ENCODE data around the gene CDH3. TPM values are rescaled to one million over a fixed set of nuclear protein-coding genes. Genes with fewer than 3 reads are reported as not detected.

CDH3 gene
- total and polyA plus RNA-seq, 2 of the 13 experiments (the other 11 are each of a cell fraction or from before 2014, with no cell fraction given): 0.11 TPM; not detected in 1

DNA sequence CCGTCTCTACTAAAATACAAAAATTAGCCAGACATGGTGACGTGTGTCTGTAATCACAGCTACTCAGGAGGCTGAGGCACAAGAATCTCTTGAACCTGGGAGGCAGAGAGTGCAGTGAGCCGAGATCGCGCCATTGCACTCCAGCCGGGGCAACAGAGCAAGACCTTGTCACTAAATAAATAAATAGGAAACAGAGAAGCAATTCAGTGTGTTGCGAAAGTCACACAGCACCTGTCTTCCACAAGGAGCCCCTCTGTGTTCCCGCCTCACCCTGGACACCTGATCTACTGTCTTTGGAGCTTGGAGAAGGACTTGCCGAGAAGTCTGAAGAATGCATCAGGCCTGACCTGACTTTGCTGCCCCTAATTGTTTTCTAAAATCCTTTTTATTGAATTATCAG lies 88.5 kb downstream of the CDH3 start (continued):
- TF ChIP-seq, protein P1, sequence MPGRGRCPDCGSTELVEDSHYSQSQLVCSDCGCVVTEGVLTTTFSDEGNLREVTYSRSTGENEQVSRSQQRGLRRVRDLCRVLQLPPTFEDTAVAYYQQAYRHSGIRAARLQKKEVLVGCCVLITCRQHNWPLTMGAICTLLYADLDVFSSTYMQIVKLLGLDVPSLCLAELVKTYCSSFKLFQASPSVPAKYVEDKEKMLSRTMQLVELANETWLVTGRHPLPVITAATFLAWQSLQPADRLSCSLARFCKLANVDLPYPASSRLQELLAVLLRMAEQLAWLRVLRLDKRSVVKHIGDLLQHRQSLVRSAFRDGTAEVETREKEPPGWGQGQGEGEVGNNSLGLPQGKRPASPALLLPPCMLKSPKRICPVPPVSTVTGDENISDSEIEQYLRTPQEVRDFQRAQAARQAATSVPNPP (CRISPR knock-in tag; IDR thresholded peaks at IDR 0.05): no peak
- TF ChIP-seq MEF2D (CRISPR knock-in tag; IDR thresholded peaks at IDR 0.05) (no peak), ZKSCAN1 (IDR thresholded peaks at IDR 0.05; ENCODE audit: low read length) (no peak), ZMYM3 (CRISPR knock-in tag; IDR thresholded peaks at IDR 0.05) (peak; percentile 64), SRSF4 (IDR thresholded peaks at IDR 0.05; ENCODE audit: low read depth, low read length, poor library complexity, severe bottlenecking) (no peak), ZNF747 (CRISPR knock-in tag; IDR thresholded peaks at IDR 0.05; ENCODE audit: borderline replicate concordance) (no peak), TSC22D2 (CRISPR knock-in tag; IDR thresholded peaks at IDR 0.05; ENCODE audit: borderline replicate concordance) (no peak)
- TF ChIP-seq, protein P2, sequence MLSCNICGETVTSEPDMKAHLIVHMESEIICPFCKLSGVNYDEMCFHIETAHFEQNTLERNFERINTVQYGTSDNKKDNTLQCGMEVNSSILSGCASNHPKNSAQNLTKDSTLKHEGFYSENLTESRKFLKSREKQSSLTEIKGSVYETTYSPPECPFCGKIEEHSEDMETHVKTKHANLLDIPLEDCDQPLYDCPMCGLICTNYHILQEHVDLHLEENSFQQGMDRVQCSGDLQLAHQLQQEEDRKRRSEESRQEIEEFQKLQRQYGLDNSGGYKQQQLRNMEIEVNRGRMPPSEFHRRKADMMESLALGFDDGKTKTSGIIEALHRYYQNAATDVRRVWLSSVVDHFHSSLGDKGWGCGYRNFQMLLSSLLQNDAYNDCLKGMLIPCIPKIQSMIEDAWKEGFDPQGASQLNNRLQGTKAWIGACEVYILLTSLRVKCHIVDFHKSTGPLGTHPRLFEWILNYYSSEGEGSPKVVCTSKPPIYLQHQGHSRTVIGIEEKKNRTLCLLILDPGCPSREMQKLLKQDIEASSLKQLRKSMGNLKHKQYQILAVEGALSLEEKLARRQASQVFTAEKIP (CRISPR knock-in tag; IDR thresholded peaks at IDR 0.05; ENCODE audit: borderline replicate concordance): no peak
- TF ChIP-seq, protein P3, sequence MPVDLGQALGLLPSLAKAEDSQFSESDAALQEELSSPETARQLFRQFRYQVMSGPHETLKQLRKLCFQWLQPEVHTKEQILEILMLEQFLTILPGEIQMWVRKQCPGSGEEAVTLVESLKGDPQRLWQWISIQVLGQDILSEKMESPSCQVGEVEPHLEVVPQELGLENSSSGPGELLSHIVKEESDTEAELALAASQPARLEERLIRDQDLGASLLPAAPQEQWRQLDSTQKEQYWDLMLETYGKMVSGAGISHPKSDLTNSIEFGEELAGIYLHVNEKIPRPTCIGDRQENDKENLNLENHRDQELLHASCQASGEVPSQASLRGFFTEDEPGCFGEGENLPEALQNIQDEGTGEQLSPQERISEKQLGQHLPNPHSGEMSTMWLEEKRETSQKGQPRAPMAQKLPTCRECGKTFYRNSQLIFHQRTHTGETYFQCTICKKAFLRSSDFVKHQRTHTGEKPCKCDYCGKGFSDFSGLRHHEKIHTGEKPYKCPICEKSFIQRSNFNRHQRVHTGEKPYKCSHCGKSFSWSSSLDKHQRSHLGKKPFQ (CRISPR knock-in tag; IDR thresholded peaks at IDR 0.05; ENCODE audit: insufficient replicate concordance): no peak
- TF ChIP-seq, protein P4, sequence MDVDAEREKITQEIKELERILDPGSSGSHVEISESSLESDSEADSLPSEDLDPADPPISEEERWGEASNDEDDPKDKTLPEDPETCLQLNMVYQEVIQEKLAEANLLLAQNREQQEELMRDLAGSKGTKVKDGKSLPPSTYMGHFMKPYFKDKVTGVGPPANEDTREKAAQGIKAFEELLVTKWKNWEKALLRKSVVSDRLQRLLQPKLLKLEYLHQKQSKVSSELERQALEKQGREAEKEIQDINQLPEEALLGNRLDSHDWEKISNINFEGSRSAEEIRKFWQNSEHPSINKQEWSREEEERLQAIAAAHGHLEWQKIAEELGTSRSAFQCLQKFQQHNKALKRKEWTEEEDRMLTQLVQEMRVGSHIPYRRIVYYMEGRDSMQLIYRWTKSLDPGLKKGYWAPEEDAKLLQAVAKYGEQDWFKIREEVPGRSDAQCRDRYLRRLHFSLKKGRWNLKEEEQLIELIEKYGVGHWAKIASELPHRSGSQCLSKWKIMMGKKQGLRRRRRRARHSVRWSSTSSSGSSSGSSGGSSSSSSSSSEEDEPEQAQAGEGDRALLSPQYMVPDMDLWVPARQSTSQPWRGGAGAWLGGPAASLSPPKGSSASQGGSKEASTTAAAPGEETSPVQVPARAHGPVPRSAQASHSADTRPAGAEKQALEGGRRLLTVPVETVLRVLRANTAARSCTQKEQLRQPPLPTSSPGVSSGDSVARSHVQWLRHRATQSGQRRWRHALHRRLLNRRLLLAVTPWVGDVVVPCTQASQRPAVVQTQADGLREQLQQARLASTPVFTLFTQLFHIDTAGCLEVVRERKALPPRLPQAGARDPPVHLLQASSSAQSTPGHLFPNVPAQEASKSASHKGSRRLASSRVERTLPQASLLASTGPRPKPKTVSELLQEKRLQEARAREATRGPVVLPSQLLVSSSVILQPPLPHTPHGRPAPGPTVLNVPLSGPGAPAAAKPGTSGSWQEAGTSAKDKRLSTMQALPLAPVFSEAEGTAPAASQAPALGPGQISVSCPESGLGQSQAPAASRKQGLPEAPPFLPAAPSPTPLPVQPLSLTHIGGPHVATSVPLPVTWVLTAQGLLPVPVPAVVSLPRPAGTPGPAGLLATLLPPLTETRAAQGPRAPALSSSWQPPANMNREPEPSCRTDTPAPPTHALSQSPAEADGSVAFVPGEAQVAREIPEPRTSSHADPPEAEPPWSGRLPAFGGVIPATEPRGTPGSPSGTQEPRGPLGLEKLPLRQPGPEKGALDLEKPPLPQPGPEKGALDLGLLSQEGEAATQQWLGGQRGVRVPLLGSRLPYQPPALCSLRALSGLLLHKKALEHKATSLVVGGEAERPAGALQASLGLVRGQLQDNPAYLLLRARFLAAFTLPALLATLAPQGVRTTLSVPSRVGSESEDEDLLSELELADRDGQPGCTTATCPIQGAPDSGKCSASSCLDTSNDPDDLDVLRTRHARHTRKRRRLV (CRISPR knock-in tag; IDR thresholded peaks at IDR 0.05): no peak
- TF ChIP-seq, protein P5, sequence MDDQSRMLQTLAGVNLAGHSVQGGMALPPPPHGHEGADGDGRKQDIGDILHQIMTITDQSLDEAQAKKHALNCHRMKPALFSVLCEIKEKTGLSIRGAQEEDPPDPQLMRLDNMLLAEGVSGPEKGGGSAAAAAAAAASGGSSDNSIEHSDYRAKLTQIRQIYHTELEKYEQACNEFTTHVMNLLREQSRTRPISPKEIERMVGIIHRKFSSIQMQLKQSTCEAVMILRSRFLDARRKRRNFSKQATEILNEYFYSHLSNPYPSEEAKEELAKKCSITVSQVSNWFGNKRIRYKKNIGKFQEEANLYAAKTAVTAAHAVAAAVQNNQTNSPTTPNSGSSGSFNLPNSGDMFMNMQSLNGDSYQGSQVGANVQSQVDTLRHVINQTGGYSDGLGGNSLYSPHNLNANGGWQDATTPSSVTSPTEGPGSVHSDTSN (CRISPR knock-in tag; IDR thresholded peaks at IDR 0.05; ENCODE audit: borderline replicate concordance): no peak
- TF ChIP-seq, protein P6, sequence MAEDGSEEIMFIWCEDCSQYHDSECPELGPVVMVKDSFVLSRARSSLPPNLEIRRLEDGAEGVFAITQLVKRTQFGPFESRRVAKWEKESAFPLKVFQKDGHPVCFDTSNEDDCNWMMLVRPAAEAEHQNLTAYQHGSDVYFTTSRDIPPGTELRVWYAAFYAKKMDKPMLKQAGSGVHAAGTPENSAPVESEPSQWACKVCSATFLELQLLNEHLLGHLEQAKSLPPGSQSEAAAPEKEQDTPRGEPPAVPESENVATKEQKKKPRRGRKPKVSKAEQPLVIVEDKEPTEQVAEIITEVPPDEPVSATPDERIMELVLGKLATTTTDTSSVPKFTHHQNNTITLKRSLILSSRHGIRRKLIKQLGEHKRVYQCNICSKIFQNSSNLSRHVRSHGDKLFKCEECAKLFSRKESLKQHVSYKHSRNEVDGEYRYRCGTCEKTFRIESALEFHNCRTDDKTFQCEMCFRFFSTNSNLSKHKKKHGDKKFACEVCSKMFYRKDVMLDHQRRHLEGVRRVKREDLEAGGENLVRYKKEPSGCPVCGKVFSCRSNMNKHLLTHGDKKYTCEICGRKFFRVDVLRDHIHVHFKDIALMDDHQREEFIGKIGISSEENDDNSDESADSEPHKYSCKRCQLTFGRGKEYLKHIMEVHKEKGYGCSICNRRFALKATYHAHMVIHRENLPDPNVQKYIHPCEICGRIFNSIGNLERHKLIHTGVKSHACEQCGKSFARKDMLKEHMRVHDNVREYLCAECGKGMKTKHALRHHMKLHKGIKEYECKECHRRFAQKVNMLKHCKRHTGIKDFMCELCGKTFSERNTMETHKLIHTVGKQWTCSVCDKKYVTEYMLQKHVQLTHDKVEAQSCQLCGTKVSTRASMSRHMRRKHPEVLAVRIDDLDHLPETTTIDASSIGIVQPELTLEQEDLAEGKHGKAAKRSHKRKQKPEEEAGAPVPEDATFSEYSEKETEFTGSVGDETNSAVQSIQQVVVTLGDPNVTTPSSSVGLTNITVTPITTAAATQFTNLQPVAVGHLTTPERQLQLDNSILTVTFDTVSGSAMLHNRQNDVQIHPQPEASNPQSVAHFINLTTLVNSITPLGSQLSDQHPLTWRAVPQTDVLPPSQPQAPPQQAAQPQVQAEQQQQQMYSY (CRISPR knock-in tag; IDR thresholded peaks at IDR 0.05): no peak
